ENCODE data around the gene RGL2. TPM values are rescaled to one million over a fixed set of nuclear protein-coding genes. Genes with fewer than 3 reads are reported as not detected.
A peak's percentile ranks its signal among the peaks of the same experiment; 100 is the strongest.

RGL2 gene
- total and polyA plus RNA-seq, 2 of the 13 experiments (the other 11 are each of a cell fraction or from before 2014, with no cell fraction given) = 22.9 to 47.4 TPM

DNA sequence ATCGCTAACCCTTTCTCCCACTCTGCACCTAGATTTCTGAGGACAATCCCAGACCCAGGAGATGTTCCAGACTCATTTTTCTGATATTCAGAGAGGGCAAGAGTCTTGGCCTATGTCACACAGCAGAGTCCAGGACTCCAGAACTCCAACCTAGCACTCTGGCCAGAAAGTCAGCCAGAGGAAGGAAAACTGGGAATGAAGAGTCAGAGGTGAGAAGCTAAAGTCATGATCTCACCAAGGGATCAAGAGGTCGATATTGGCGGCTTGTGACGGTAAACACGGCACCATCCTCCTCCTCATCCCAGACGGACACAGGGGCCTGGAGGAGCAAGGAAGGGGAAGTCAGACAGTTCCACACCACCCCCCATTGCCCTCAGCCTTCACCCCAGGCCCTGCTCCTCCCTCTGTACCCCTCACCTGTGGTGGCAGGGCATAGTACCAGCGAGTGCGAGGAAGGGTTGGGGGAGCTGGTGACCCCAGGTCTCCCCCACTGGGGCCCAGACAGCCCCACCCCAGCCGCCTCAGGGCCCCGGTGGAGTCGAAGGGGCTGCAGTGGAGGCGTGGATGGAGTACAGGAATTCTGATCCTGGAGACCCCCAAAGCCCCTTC is 1.8 kb downstream of the RGL2 start (continued):
- no peak for TF ChIP-seq ZNF816 (CRISPR knock-in tag; IDR thresholded peaks at IDR 0.05; ENCODE audit: borderline replicate concordance)
- TF ChIP-seq ADNP (CRISPR knock-in tag; IDR thresholded peaks at IDR 0.05) = peak; percentile 52; the same call in 1 of the 2 replicates
- no peak for TF ChIP-seq SP4 (CRISPR knock-in tag; IDR thresholded peaks at IDR 0.05)
- TF ChIP-seq ZNF329 (CRISPR knock-in tag; IDR thresholded peaks at IDR 0.05; ENCODE audit: low read depth) = no peak
- no peak for TF ChIP-seq ESRRA (CRISPR knock-in tag; IDR thresholded peaks at IDR 0.05; ENCODE audit: low read depth)
- TF ChIP-seq YY1 (IDR thresholded peaks at IDR 0.05; ENCODE audit: insufficient read depth, insufficient replicate concordance, low read depth, low read length) = no peak
- no peak for TF ChIP-seq GFI1 (CRISPR knock-in tag; IDR thresholded peaks at IDR 0.05; ENCODE audit: borderline replicate concordance)
- TF ChIP-seq HNF4A (CRISPR knock-in tag; IDR thresholded peaks at IDR 0.05) = 0 out of 2 replicates have a peak, but pooled peaks have one; percentile 2
- TF ChIP-seq, protein P1, sequence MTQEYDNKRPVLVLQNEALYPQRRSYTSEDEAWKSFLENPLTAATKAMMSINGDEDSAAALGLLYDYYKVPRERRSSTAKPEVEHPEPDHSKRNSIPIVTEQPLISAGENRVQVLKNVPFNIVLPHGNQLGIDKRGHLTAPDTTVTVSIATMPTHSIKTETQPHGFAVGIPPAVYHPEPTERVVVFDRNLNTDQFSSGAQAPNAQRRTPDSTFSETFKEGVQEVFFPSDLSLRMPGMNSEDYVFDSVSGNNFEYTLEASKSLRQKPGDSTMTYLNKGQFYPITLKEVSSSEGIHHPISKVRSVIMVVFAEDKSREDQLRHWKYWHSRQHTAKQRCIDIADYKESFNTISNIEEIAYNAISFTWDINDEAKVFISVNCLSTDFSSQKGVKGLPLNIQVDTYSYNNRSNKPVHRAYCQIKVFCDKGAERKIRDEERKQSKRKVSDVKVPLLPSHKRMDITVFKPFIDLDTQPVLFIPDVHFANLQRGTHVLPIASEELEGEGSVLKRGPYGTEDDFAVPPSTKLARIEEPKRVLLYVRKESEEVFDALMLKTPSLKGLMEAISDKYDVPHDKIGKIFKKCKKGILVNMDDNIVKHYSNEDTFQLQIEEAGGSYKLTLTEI (CRISPR knock-in tag; conservative IDR thresholded peaks at IDR 0.05) = no peak
- TF ChIP-seq, protein P2, sequence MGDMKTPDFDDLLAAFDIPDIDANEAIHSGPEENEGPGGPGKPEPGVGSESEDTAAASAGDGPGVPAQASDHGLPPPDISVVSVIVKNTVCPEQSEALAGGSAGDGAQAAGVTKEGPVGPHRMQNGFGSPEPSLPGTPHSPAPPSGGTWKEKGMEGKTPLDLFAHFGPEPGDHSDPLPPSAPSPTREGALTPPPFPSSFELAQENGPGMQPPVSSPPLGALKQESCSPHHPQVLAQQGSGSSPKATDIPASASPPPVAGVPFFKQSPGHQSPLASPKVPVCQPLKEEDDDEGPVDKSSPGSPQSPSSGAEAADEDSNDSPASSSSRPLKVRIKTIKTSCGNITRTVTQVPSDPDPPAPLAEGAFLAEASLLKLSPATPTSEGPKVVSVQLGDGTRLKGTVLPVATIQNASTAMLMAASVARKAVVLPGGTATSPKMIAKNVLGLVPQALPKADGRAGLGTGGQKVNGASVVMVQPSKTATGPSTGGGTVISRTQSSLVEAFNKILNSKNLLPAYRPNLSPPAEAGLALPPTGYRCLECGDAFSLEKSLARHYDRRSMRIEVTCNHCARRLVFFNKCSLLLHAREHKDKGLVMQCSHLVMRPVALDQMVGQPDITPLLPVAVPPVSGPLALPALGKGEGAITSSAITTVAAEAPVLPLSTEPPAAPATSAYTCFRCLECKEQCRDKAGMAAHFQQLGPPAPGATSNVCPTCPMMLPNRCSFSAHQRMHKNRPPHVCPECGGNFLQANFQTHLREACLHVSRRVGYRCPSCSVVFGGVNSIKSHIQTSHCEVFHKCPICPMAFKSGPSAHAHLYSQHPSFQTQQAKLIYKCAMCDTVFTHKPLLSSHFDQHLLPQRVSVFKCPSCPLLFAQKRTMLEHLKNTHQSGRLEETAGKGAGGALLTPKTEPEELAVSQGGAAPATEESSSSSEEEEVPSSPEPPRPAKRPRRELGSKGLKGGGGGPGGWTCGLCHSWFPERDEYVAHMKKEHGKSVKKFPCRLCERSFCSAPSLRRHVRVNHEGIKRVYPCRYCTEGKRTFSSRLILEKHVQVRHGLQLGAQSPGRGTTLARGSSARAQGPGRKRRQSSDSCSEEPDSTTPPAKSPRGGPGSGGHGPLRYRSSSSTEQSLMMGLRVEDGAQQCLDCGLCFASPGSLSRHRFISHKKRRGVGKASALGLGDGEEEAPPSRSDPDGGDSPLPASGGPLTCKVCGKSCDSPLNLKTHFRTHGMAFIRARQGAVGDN (CRISPR knock-in tag; IDR thresholded peaks at IDR 0.05) = peak; percentile 59
- TF ChIP-seq, protein P3, sequence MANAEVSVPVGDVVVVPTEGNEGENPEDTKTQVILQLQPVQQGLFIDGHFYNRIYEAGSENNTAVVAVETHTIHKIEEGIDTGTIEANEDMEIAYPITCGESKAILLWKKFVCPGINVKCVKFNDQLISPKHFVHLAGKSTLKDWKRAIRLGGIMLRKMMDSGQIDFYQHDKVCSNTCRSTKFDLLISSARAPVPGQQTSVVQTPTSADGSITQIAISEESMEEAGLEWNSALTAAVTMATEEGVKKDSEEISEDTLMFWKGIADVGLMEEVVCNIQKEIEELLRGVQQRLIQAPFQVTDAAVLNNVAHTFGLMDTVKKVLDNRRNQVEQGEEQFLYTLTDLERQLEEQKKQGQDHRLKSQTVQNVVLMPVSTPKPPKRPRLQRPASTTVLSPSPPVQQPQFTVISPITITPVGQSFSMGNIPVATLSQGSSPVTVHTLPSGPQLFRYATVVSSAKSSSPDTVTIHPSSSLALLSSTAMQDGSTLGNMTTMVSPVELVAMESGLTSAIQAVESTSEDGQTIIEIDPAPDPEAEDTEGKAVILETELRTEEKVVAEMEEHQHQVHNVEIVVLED (CRISPR knock-in tag; IDR thresholded peaks at IDR 0.05; ENCODE audit: borderline replicate concordance) = no peak
- TF ChIP-seq, protein P4, sequence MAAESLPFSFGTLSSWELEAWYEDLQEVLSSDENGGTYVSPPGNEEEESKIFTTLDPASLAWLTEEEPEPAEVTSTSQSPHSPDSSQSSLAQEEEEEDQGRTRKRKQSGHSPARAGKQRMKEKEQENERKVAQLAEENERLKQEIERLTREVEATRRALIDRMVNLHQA (CRISPR knock-in tag; IDR thresholded peaks at IDR 0.05) = no peak
- no peak for TF ChIP-seq KDM2A (CRISPR knock-in tag; IDR thresholded peaks at IDR 0.05; ENCODE audit: borderline replicate concordance, low read depth)
- TF ChIP-seq ZIK1 (CRISPR knock-in tag; IDR thresholded peaks at IDR 0.05; ENCODE audit: borderline replicate concordance, low read depth) = no peak
- TF ChIP-seq ZNF17 (CRISPR knock-in tag; IDR thresholded peaks at IDR 0.05) = no peak
- no peak for TF ChIP-seq SATB2 (CRISPR knock-in tag; IDR thresholded peaks at IDR 0.05)
- TF ChIP-seq, protein P5, sequence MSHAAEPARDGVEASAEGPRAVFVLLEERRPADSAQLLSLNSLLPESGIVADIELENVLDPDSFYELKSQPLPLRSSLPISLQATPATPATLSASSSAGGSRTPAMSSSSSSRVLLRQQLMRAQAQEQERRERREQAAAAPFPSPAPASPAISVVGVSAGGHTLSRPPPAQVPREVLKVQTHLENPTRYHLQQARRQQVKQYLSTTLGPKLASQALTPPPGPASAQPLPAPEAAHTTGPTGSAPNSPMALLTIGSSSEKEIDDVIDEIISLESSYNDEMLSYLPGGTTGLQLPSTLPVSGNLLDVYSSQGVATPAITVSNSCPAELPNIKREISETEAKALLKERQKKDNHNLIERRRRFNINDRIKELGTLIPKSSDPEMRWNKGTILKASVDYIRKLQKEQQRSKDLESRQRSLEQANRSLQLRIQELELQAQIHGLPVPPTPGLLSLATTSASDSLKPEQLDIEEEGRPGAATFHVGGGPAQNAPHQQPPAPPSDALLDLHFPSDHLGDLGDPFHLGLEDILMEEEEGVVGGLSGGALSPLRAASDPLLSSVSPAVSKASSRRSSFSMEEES (CRISPR knock-in tag; IDR thresholded peaks at IDR 0.05) = no peak
- peak; percentile 57 for TF ChIP-seq AGO1 (IDR thresholded peaks at IDR 0.05; ENCODE audit: low read depth, low read length, poor library complexity, severe bottlenecking)
- peak; percentile 2; the same call in 1 of the 2 replicates for TF ChIP-seq ZFX (CRISPR knock-in tag; IDR thresholded peaks at IDR 0.05; ENCODE audit: low read depth)

Measured in HepG2 (cell line).